Measurements from ENCODE around the gene GPC4. TPM values are rescaled to one million over a fixed set of nuclear protein-coding genes. Genes with fewer than 3 reads are reported as not detected.

GPC4 gene
- total RNA-seq, 1 donor = 8.3 TPM

DNA sequence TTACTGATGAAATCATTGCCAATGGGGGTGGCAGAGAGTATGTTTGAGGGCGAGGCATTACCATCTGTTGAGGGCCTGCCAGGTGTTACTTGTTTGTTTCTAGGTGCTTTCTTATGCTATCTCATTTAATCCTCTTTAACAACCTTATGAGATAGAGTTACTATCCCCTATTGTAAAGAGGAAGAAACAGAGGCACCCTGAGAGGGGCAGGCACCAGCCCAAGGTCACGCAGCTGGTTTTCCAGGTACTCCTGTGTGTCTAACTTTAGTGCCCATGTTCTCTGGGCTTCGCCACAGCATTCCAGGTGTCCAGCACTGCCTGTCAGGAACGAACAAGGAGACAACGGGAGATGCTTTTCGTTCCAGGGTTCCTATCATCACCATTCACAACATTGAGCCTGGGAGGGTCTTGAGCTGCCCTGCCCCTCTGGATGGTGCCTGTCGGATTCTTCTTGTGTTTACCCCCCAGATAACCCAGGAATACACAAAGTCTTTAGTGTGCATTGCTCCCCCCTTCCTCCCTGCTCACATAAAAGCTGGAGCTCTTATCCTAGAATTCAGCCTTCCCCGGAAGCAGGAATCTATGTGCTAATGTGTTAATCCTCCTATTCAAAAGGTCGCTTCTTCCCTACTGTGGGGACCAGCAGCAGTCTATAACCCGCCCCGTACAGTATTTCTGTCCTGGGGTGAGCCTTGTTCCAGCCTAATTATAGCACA, 24.9 kb upstream of the GPC4 start:
- no peak for DNase-seq (ENCODE audit: insufficient read length, low spot score, missing footprints)
- Histone ChIP-seq H3K27ac (ENCODE audit: low read depth, low read length) (no peak overlapping the region), H4K20me1 (ENCODE audit: insufficient read depth, low read length) (no peaks in the 10 kb centered on the region), H3K4me3 (ENCODE audit: insufficient read depth, low read length) (no peak overlapping the region), H2AFZ (ENCODE audit: low read length) (no peak overlapping the region), H3K4me2 (ENCODE audit: insufficient read depth, low read length) (no peak overlapping the region), H3K79me2 (ENCODE audit: insufficient read depth, low read length) (no peaks in the 10 kb centered on the region), H3K4me1 (ENCODE audit: insufficient read depth, low read length) (no peaks in the 10 kb centered on the region), H3K36me3 (ENCODE audit: insufficient read depth, low read length) (no peaks in the 10 kb centered on the region), H3K27me3 (ENCODE audit: insufficient read depth, low read length) (peaks cover 7% of the 10 kb centered on the region), H3K9me3 (ENCODE audit: low read depth, low read length) (no peaks in the 10 kb centered on the region)
- TF ChIP-seq, protein P1, sequence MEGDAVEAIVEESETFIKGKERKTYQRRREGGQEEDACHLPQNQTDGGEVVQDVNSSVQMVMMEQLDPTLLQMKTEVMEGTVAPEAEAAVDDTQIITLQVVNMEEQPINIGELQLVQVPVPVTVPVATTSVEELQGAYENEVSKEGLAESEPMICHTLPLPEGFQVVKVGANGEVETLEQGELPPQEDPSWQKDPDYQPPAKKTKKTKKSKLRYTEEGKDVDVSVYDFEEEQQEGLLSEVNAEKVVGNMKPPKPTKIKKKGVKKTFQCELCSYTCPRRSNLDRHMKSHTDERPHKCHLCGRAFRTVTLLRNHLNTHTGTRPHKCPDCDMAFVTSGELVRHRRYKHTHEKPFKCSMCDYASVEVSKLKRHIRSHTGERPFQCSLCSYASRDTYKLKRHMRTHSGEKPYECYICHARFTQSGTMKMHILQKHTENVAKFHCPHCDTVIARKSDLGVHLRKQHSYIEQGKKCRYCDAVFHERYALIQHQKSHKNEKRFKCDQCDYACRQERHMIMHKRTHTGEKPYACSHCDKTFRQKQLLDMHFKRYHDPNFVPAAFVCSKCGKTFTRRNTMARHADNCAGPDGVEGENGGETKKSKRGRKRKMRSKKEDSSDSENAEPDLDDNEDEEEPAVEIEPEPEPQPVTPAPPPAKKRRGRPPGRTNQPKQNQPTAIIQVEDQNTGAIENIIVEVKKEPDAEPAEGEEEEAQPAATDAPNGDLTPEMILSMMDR (IDR thresholded peaks at IDR 0.05; ENCODE audit: extremely low read depth, low read depth, low read length) = no peak

DNA sequence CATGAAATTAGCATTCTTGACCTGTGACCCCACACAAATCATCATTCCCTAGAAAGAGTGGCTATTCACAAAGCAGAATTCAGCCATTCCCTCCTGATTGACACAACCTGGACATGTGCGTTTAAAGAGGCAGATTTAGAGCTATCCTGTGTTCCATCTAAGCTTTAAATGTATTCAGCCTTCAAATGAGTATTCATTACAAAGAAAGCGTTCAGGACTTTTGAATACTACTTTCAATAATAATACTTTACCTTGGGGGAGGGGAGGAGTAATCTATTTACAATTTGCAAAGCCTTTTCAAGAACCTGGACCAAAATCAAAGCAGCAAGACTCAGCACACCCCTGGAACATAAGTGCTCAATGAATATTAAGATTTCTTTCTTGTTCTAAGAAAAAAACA, 22.5 kb upstream of the GPC4 start:
- Histone ChIP-seq H3K9me3 (ENCODE audit: low read depth, low read length) (no peaks in the 10 kb centered on the region), H4K20me1 (ENCODE audit: insufficient read depth, low read length) (no peaks in the 10 kb centered on the region), H3K4me1 (ENCODE audit: insufficient read depth, low read length) (no peaks in the 10 kb centered on the region), H3K27ac (ENCODE audit: low read depth, low read length) (no peak overlapping the region), H3K79me2 (ENCODE audit: insufficient read depth, low read length) (no peaks in the 10 kb centered on the region), H3K36me3 (ENCODE audit: insufficient read depth, low read length) (no peaks in the 10 kb centered on the region), H2AFZ (ENCODE audit: low read length) (no peak overlapping the region), H3K4me2 (ENCODE audit: insufficient read depth, low read length) (no peak overlapping the region), H3K4me3 (ENCODE audit: insufficient read depth, low read length) (no peak overlapping the region), H3K27me3 (ENCODE audit: insufficient read depth, low read length) (peaks cover 7% of the 10 kb centered on the region)
- DNase-seq (ENCODE audit: insufficient read length, low spot score, missing footprints) = no peak
- TF ChIP-seq, protein P1 (IDR thresholded peaks at IDR 0.05; ENCODE audit: extremely low read depth, low read depth, low read length) = no peak

DNA sequence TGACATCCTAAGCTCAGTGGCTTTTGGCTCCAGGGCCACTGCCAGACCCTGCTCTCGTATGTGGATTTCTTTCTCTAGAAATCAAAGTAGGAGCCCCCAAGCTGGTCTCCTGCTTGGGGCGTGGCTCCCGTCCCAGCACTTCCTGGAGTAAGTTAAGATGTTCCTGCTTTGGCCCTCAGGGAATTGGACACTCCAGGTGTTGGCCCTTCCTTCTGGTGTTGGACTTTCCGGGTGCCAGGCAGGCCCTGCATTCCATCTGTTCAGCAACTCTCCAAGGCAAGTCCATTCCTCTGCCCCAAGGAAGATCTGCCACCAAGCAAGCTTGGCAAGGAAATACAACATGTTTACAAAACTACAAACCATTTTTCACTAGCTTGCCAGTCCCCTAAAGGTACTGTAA, 22.1 kb upstream of the GPC4 start:
- H4K20me1 ChIP-seq (ENCODE audit: insufficient read depth, low read length) = no peaks in the 10 kb centered on the region
- H3K27me3 ChIP-seq (ENCODE audit: insufficient read depth, low read length) = peaks cover 7% of the 10 kb centered on the region
- no peak overlapping the region for H3K4me2 ChIP-seq (ENCODE audit: insufficient read depth, low read length)
- H3K4me1 ChIP-seq (ENCODE audit: insufficient read depth, low read length) = no peaks in the 10 kb centered on the region
- no peaks in the 10 kb centered on the region for H3K79me2 ChIP-seq (ENCODE audit: insufficient read depth, low read length)
- H3K4me3 ChIP-seq (ENCODE audit: insufficient read depth, low read length) = no peak overlapping the region
- DNase-seq (ENCODE audit: insufficient read length, low spot score, missing footprints) = no peak
- H3K9me3 ChIP-seq (ENCODE audit: low read depth, low read length) = no peaks in the 10 kb centered on the region
- H3K36me3 ChIP-seq (ENCODE audit: insufficient read depth, low read length) = no peaks in the 10 kb centered on the region
- H2AFZ ChIP-seq (ENCODE audit: low read length) = no peak overlapping the region
- TF ChIP-seq, protein P1 (IDR thresholded peaks at IDR 0.05; ENCODE audit: extremely low read depth, low read depth, low read length) = no peak
- H3K27ac ChIP-seq (ENCODE audit: low read depth, low read length) = no peak overlapping the region

DNA sequence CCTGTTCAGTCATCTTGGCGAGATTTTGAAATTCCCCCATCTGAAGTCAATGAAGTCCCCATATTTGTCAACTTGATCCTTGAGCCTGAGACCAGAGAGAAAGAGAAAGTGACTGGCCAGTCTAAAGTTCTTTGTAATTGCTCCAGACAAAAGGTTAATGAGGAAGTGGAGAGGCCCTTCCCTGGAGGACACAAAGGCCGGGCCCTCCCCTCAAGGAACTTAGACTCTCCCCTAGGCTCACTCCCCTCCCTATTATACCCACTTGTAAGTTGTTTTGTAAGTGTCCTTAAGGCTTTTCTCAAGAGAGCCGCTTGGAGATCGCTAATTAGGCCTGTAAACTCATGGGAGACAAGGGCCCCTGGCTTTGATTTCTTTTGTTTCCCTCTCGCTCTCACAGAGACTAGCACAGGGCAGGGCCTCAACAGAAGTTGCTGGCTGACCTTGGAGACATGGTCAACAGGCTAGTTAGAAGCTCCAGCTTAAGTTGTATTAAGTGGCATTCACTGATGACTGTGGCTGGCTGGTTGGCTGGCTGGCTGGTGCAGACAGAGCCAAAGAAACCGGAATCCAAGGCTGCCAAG, 20.3 kb upstream of the GPC4 start:
- no peak overlapping the region for H2AFZ ChIP-seq (ENCODE audit: low read length)
- no peak overlapping the region for H3K4me3 ChIP-seq (ENCODE audit: insufficient read depth, low read length)
- no peak overlapping the region for H3K4me2 ChIP-seq (ENCODE audit: insufficient read depth, low read length)
- H4K20me1 ChIP-seq (ENCODE audit: insufficient read depth, low read length) = no peaks in the 10 kb centered on the region
- H3K36me3 ChIP-seq (ENCODE audit: insufficient read depth, low read length) = no peaks in the 10 kb centered on the region
- no peak for DNase-seq (ENCODE audit: insufficient read length, low spot score, missing footprints)
- TF ChIP-seq, protein P1 (IDR thresholded peaks at IDR 0.05; ENCODE audit: extremely low read depth, low read depth, low read length) = no peak
- H3K4me1 ChIP-seq (ENCODE audit: insufficient read depth, low read length) = no peaks in the 10 kb centered on the region
- H3K79me2 ChIP-seq (ENCODE audit: insufficient read depth, low read length) = no peaks in the 10 kb centered on the region
- no peak overlapping the region for H3K27ac ChIP-seq (ENCODE audit: low read depth, low read length)
- H3K27me3 ChIP-seq (ENCODE audit: insufficient read depth, low read length) = peaks cover 11% of the 10 kb centered on the region
- no peaks in the 10 kb centered on the region for H3K9me3 ChIP-seq (ENCODE audit: low read depth, low read length)
